ENCODE results near the gene BRD1.

BRD1 gene

GRCh38 chr22:49775191-49775866 lies 52.3 kb downstream of the BRD1 start:
- FAIRE-seq = no peak
- no peak for TF ChIP-seq POLR2AphosphoS5 (IDR thresholded peaks at IDR 0.05; ENCODE audit: low read depth, low read length)
- TF ChIP-seq POLR2A (IDR thresholded peaks at IDR 0.05; ENCODE audit: low read depth, low read length) = no peak
- TF ChIP-seq TAF1 (IDR thresholded peaks at IDR 0.05; ENCODE audit: borderline replicate concordance, low read depth, low read length) = no peak

GRCh38 chr22:49774499-49775151 lies 53.0 kb downstream of the BRD1 start:
- TF ChIP-seq POLR2A (IDR thresholded peaks at IDR 0.05; ENCODE audit: low read depth, low read length) (no peak), POLR2AphosphoS5 (IDR thresholded peaks at IDR 0.05; ENCODE audit: low read depth, low read length) (no peak), TAF1 (IDR thresholded peaks at IDR 0.05; ENCODE audit: borderline replicate concordance, low read depth, low read length) (no peak)
- DNase-seq (ENCODE audit: insufficient read length) (no peak), FAIRE-seq (no peak)

More at GRCh38 chr22:49775191-49775866, 52.3 kb downstream of the BRD1 start:
- no peak for DNase-seq (ENCODE audit: insufficient read length)

- no peak for TF ChIP-seq POLR2AphosphoS5 (IDR thresholded peaks at IDR 0.05; ENCODE audit: low read depth, low read length)
- no peak for TF ChIP-seq POLR2A (IDR thresholded peaks at IDR 0.05; ENCODE audit: low read depth, low read length)
- DNase-seq (ENCODE audit: insufficient read length) (no peak), FAIRE-seq (no peak)
These were observed 53.6 kb downstream of the BRD1 start for GRCh38 chr22:49774046-49774445.

- FAIRE-seq (no peak), DNase-seq (ENCODE audit: insufficient read length) (no peak)
- TF ChIP-seq POLR2AphosphoS5 (IDR thresholded peaks at IDR 0.05; ENCODE audit: low read depth, low read length) = no peak
- no peak for TF ChIP-seq POLR2A (IDR thresholded peaks at IDR 0.05; ENCODE audit: low read depth, low read length)
- TF ChIP-seq TAF1 (IDR thresholded peaks at IDR 0.05; ENCODE audit: borderline replicate concordance, low read depth, low read length) = no peak
These were observed 54.1 kb downstream of the BRD1 start for GRCh38 chr22:49773531-49773930.

- TF ChIP-seq POLR2AphosphoS5 (IDR thresholded peaks at IDR 0.05; ENCODE audit: low read depth, low read length) (no peak), POLR2A (IDR thresholded peaks at IDR 0.05; ENCODE audit: low read depth, low read length) (no peak), TAF1 (IDR thresholded peaks at IDR 0.05; ENCODE audit: borderline replicate concordance, low read depth, low read length) (no peak)
- DNase-seq (ENCODE audit: insufficient read length) (no peak), FAIRE-seq (no peak)
These were observed 55.0 kb downstream of the BRD1 start for GRCh38 chr22:49772692-49773091.

GRCh38 chr22:49771266-49772065 lies 56.2 kb downstream of the BRD1 start:
- DNase-seq (ENCODE audit: insufficient read length) = no peak
- no peak for TF ChIP-seq TAF1 (IDR thresholded peaks at IDR 0.05; ENCODE audit: borderline replicate concordance, low read depth, low read length)
- no peak for TF ChIP-seq POLR2A (IDR thresholded peaks at IDR 0.05; ENCODE audit: low read depth, low read length)
- no peak for TF ChIP-seq POLR2AphosphoS5 (IDR thresholded peaks at IDR 0.05; ENCODE audit: low read depth, low read length)
- FAIRE-seq = no peak

GRCh38 chr22:49770547-49771265 lies 57.0 kb downstream of the BRD1 start:
- no peak for TF ChIP-seq POLR2AphosphoS5 (IDR thresholded peaks at IDR 0.05; ENCODE audit: low read depth, low read length)
- no peak for TF ChIP-seq POLR2A (IDR thresholded peaks at IDR 0.05; ENCODE audit: low read depth, low read length)
- TF ChIP-seq TAF1 (IDR thresholded peaks at IDR 0.05; ENCODE audit: borderline replicate concordance, low read depth, low read length) = no peak
- no peak for FAIRE-seq
- DNase-seq (ENCODE audit: insufficient read length) = no peak

- DNase-seq (ENCODE audit: insufficient read length) (no peak), FAIRE-seq (no peak)
- TF ChIP-seq POLR2AphosphoS5 (IDR thresholded peaks at IDR 0.05; ENCODE audit: low read depth, low read length) = no peak
- TF ChIP-seq TAF1 (IDR thresholded peaks at IDR 0.05; ENCODE audit: borderline replicate concordance, low read depth, low read length) = no peak
- TF ChIP-seq POLR2A (IDR thresholded peaks at IDR 0.05; ENCODE audit: low read depth, low read length) = no peak
These were observed 57.8 kb downstream of the BRD1 start for GRCh38 chr22:49769691-49770546.

- DNase-seq (ENCODE audit: insufficient read length) = no peak
- FAIRE-seq = no peak
- TF ChIP-seq TAF1 (IDR thresholded peaks at IDR 0.05; ENCODE audit: borderline replicate concordance, low read depth, low read length) (no peak), POLR2AphosphoS5 (IDR thresholded peaks at IDR 0.05; ENCODE audit: low read depth, low read length) (no peak), POLR2A (IDR thresholded peaks at IDR 0.05; ENCODE audit: low read depth, low read length) (no peak)
These were observed 58.6 kb downstream of the BRD1 start for GRCh38 chr22:49768951-49769690.

Data from GM12892 (cell line).